ENCODE results near the gene RNF215.
A peak's percentile ranks its signal among the peaks of the same experiment; 100 is the strongest.

The RNF215 gene

DNA sequence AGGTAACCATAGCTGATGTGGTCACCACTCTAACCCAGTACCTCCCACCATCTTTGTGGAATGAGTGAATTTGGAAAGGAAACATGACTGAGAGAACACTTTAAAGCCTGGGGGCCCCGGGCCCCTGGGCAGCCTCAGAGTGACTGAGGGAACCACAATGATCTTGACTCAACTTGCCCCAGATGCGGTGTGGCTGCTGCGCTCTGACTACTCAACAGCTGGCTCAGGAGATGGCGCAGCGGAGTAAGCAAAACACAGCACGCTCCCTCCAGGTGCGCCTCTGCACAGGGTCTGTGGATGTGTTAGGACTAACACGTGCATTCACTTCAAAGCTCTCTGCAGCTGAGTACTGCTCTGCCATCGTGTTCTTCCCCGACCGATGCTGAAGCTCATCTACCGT lies 5.9 kb downstream of the RNF215 start:
- TF ChIP-seq, protein P1, sequence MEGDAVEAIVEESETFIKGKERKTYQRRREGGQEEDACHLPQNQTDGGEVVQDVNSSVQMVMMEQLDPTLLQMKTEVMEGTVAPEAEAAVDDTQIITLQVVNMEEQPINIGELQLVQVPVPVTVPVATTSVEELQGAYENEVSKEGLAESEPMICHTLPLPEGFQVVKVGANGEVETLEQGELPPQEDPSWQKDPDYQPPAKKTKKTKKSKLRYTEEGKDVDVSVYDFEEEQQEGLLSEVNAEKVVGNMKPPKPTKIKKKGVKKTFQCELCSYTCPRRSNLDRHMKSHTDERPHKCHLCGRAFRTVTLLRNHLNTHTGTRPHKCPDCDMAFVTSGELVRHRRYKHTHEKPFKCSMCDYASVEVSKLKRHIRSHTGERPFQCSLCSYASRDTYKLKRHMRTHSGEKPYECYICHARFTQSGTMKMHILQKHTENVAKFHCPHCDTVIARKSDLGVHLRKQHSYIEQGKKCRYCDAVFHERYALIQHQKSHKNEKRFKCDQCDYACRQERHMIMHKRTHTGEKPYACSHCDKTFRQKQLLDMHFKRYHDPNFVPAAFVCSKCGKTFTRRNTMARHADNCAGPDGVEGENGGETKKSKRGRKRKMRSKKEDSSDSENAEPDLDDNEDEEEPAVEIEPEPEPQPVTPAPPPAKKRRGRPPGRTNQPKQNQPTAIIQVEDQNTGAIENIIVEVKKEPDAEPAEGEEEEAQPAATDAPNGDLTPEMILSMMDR (conservative IDR thresholded peaks at IDR 0.05; ENCODE audit: low read depth) = no peak
- H3K27ac ChIP-seq = no peak overlapping the region
- ChIA-PET CTCF (no interaction called here), POLR2A (ENCODE audit: low non-redundant PET) (no interaction called here)
- no peak for DNase-seq (ENCODE audit: low spot score)

DNA sequence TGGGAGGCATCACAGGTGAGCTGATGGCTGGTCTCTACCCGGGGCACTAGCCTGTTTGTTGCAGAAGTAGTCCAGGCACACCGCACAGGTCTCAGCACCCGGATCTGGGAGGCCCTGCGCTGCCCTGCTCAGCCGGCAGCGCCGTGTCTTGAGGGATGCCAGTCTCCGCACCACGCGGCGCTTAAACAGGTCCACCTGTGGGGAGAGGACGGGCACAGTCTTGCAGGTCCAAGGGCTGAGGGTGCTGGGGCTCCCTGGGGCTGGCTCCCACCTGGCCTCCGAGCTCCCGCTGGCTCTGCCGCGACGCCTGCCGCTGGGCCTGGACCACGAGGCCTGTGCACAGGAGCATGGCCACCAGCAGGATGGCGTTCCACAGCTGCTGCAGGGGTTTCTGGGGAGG lies 7.2 kb downstream of the RNF215 start:
- H3K27ac ChIP-seq = no peak overlapping the region
- CTCF ChIA-PET = no interaction called here
- TF ChIP-seq, protein P1 (conservative IDR thresholded peaks at IDR 0.05; ENCODE audit: low read depth) = no peak
- DNase-seq (ENCODE audit: low spot score) = no peak
- POLR2A ChIA-PET (ENCODE audit: low non-redundant PET) = no interaction called here

- no peak for DNase-seq (ENCODE audit: low spot score)
- peak overlapping the region; percentile 12; the same call in 1 of the 2 replicates for H3K27ac ChIP-seq
- CTCF ChIA-PET = interaction anchor here (1.1 kb wide), 1 partner anchor 17 kb away, joined by 3 read pairs; no protein-coding TSS in a partner anchor
- TF ChIP-seq, protein P1 (conservative IDR thresholded peaks at IDR 0.05; ENCODE audit: low read depth) = no peak
- POLR2A ChIA-PET (ENCODE audit: low non-redundant PET) = no interaction called here
Observed at GRCh38 chr22:30375312-30375849, 11.8 kb downstream of the RNF215 start.

GRCh38 chr22:30373331-30374325 lies 13.6 kb downstream of the RNF215 start:
- ChIA-PET POLR2A (ENCODE audit: low non-redundant PET) (no interaction called here), CTCF (interaction anchor here (0.5 to 1.1 kb wide), 4 partner anchors 16 to 877 kb away, joined by 3 read pairs; no protein-coding TSS in a partner anchor)
- TF ChIP-seq, protein P1 (conservative IDR thresholded peaks at IDR 0.05; ENCODE audit: low read depth) = no peak
- DNase-seq (ENCODE audit: low spot score) = no peak
- no peak overlapping the region for H3K27ac ChIP-seq

DNA sequence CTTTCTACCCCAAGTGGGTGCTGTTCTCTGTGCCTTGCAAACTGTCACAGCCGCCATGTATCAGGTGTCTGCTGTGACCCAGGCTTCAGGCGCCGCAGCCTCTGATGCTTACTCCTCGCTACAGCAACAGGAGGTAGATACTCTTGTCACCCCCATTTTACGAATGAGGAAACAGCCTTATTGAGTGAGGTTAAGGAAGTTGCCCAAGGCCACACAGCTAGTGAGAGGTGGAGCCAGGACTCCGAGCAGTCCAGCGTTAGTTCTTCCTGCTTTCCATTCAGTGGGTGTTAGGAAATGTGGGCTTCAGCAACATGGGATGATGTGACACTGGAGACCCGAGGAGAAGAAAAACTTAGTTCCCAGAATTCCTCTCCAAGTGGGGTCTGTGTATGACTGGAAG lies 14.3 kb downstream of the RNF215 start:
- ChIA-PET CTCF (no interaction called here), POLR2A (ENCODE audit: low non-redundant PET) (no interaction called here)
- TF ChIP-seq, protein P1 (conservative IDR thresholded peaks at IDR 0.05; ENCODE audit: low read depth) = no peak
- no peak for DNase-seq (ENCODE audit: low spot score)
- H3K27ac ChIP-seq = no peak overlapping the region

GRCh38 chr22:30371981-30372380 lies 15.2 kb downstream of the RNF215 start:
- TF ChIP-seq, protein P1 (conservative IDR thresholded peaks at IDR 0.05; ENCODE audit: low read depth) = no peak
- no peak overlapping the region for H3K27ac ChIP-seq
- DNase-seq (ENCODE audit: low spot score) = no peak
- ChIA-PET POLR2A (ENCODE audit: low non-redundant PET) (no interaction called here), CTCF (no interaction called here)

All from RWPE1 (cell line).